SK-N-SH (cell line): ENCODE results near the gene LRRC36. TPM values are rescaled to one million over a fixed set of nuclear protein-coding genes. Genes with fewer than 3 reads are reported as not detected.

Source experiments
- CTCF ChIA-PET: fragments of 300-600, 350-600 bp; formaldehyde crosslinking; extraction: SDS; loops from one replicate; lab custom pipeline; 2021; lab: Yijun Ruan, JAX
- POLR2A ChIA-PET: fragments of 350-600 bp; sonication (Branson Sonifier 250); formaldehyde crosslinking; extraction: SDS; loops from one replicate; lab custom pipeline; 2020; ENCODE audit warnings: antibody characterized with exemption, inconsistent platforms; lab: Yijun Ruan, JAX
- DNase-seq: peaks from one replicate; pipeline ENCODE4 v3.0.0; 2012
- H2AFZ ChIP-seq: fragments of 200-600 bp; sonication (generic); 2 replicates; pipeline ENCODE4 v1.8.1; 2016; ENCODE audit warnings: antibody characterized with exemption, mild to moderate bottlenecking, low read depth
- H3F3A ChIP-seq: fragments of 200-600 bp; sonication (generic); replicated peaks from 2 replicates; pipeline ENCODE3; 2016; ENCODE audit warnings: antibody characterized with exemption, mild to moderate bottlenecking; ENCODE audit not compliant: insufficient read depth
- H3K27ac ChIP-seq, 2 experiments: fragments of 200-500 bp in 1 of 2; fragments of 200-600 bp in 1 of 2; sonication (Bioruptor generic) in 1 of 2; sonication (generic), shearing (Covaris generic) in 1 of 2; 2 replicates each; pipeline versions ENCODE4 v1.5.1 to v1.6.1; 2014 to 2016; ENCODE audit warnings: low read depth in 2 of 2, inconsistent platforms in 1 of 2, low read length in 1 of 2, mild to moderate bottlenecking in 1 of 2, mixed read lengths in 1 of 2
- H3K27me3 ChIP-seq: fragments of 200-600 bp; sonication (generic), shearing (Covaris generic); 2 replicates; pipeline ENCODE4 v1.6.1; 2016; ENCODE audit warnings: mixed run types; ENCODE audit not compliant: insufficient read depth
- H3K36me3 ChIP-seq, 2 experiments: fragments of 200-500 bp in 1 of 2; fragments of 200-600 bp in 1 of 2; sonication (Bioruptor generic) in 1 of 2; sonication (generic) in 1 of 2; replicated peaks in 1 of 2; 2 replicates each; pipeline versions ENCODE3 to v1.5.1; 2014 to 2016; ENCODE audit warnings: low read length in 1 of 2, mild to moderate bottlenecking in 1 of 2; ENCODE audit not compliant: insufficient read depth in 2 of 2, control insufficient read depth in 1 of 2
- H3K4me1 ChIP-seq, 2 experiments: fragments of 200-500 bp in 1 of 2; fragments of 200-600 bp in 1 of 2; sonication (Bioruptor generic) in 1 of 2; sonication (generic), shearing (Covaris generic) in 1 of 2; 2 replicates each; pipeline versions ENCODE4 v1.5.1 to v1.6.1; 2014 to 2016; ENCODE audit warnings: low read depth in 1 of 2, low read length in 1 of 2, mixed run types in 1 of 2; ENCODE audit not compliant: insufficient read depth in 2 of 2, control insufficient read depth in 1 of 2
- H3K4me2 ChIP-seq: fragments of 200-600 bp; sonication (generic), shearing (Covaris generic); 2 replicates; pipeline ENCODE4 v1.6.1; 2017; ENCODE audit warnings: mixed run types
- H3K4me3 ChIP-seq, 2 experiments: fragments of 200-500 bp in 1 of 2; fragments of 200-600 bp in 1 of 2; sonication (Bioruptor generic) in 1 of 2; sonication (generic), shearing (Covaris generic) in 1 of 2; 2 replicates each; pipeline versions ENCODE4 v1.5.1 to v1.8.1; 2014 to 2016; ENCODE audit warnings: low read depth in 2 of 2, inconsistent platforms in 1 of 2, low read length in 1 of 2, mild to moderate bottlenecking in 1 of 2, mixed read lengths in 1 of 2, moderate library complexity in 1 of 2
- H3K79me2 ChIP-seq: fragments of 200-600 bp; sonication (generic); 2 replicates; pipeline ENCODE4 v1.8.1; 2017; ENCODE audit warnings: mild to moderate bottlenecking; ENCODE audit not compliant: insufficient read depth
- H3K9ac ChIP-seq: fragments of 200-600 bp; sonication (generic); 2 replicates; pipeline ENCODE4 v1.6.1; 2017; ENCODE audit warnings: mixed run types
- H3K9me2 ChIP-seq: fragments of 200-600 bp; sonication (generic); 2 replicates; pipeline ENCODE4 v1.6.1; 2017; ENCODE audit warnings: mixed run types
- H3K9me3 ChIP-seq: fragments of 200-600 bp; sonication (generic); 2 replicates; pipeline ENCODE4 v1.6.1; 2017; ENCODE audit warnings: mixed run types, mild to moderate bottlenecking, moderate library complexity
- H4K20me1 ChIP-seq: fragments of 200-600 bp; sonication (generic); 2 replicates; pipeline ENCODE4 v1.6.1; 2017; ENCODE audit warnings: mild to moderate bottlenecking, mixed run types; ENCODE audit not compliant: insufficient read depth
- CTCF ChIP-seq: fragments of 200-600 bp; sonication (generic); IDR thresholded peaks from 2 replicates; pipeline ENCODE4 v1.6.1; 2017; ENCODE audit warnings: antibody characterized with exemption, mild to moderate bottlenecking, moderate library complexity
- ELF1 ChIP-seq: IDR thresholded peaks from 2 replicates; pipeline ENCODE4 v1.4.0; 2012
- FOSL2 ChIP-seq: IDR thresholded peaks from 2 replicates; pipeline ENCODE4 v1.4.0; 2012; ENCODE audit warnings: low read depth, mild to moderate bottlenecking, moderate library complexity, borderline replicate concordance
- FOXJ3 ChIP-seq: sonication (generic); formaldehyde crosslinking; IDR thresholded peaks from 2 replicates; pipeline ENCODE4 v1.5.1; 2020; ENCODE audit warnings: mild to moderate bottlenecking, missing genetic modification reagents
- GABPA ChIP-seq: IDR thresholded peaks from 2 replicates; pipeline ENCODE4 v1.4.0; 2012; ENCODE audit warnings: low read depth, mild to moderate bottlenecking
- GATA2 ChIP-seq: sonication (generic); formaldehyde crosslinking; IDR thresholded peaks from 2 replicates; pipeline ENCODE4 v1.5.0; 2020; ENCODE audit warnings: mild to moderate bottlenecking, missing genetic modification reagents
- JUND ChIP-seq: IDR thresholded peaks from 2 replicates; pipeline ENCODE4 v1.4.0; 2012
- MEF2A ChIP-seq: IDR thresholded peaks from 2 replicates; pipeline ENCODE4 v1.4.0; 2012; ENCODE audit warnings: low read depth, borderline replicate concordance
- NFIC ChIP-seq: IDR thresholded peaks from 2 replicates; pipeline ENCODE4 v1.4.0; 2012; ENCODE audit warnings: borderline replicate concordance
- NRF1 ChIP-seq: IDR thresholded peaks from 2 replicates; pipeline ENCODE4 v1.6.1; 2012; ENCODE audit warnings: low read depth, mild to moderate bottlenecking, low read length
- RCOR1 ChIP-seq: fragments of 150-350 bp; IDR thresholded peaks from 2 replicates; pipeline ENCODE4 v1.6.1; 2017; ENCODE audit warnings: antibody characterized with exemption, low read length
- RXRA ChIP-seq: IDR thresholded peaks from 2 replicates; pipeline ENCODE4 v1.4.0; 2012; ENCODE audit warnings: low read depth, mild to moderate bottlenecking, borderline replicate concordance
- SIN3A ChIP-seq: IDR thresholded peaks from 2 replicates; pipeline ENCODE4 v1.6.1; 2012; ENCODE audit warnings: low read depth, mild to moderate bottlenecking, low read length, moderate library complexity, borderline replicate concordance
- SMC3 ChIP-seq: IDR thresholded peaks from 2 replicates; pipeline ENCODE4 v1.6.1; 2012; ENCODE audit warnings: low read depth, low read length, improper control_type of control experiment
- TAF1 ChIP-seq: IDR thresholded peaks from 2 replicates; pipeline ENCODE4 v1.6.1; 2012; ENCODE audit warnings: low read depth, mild to moderate bottlenecking, low read length, moderate library complexity, borderline replicate concordance
- TCF12 ChIP-seq: IDR thresholded peaks from 2 replicates; pipeline ENCODE4 v1.4.0; 2012
- TEAD4 ChIP-seq: IDR thresholded peaks from 2 replicates; pipeline ENCODE4 v1.4.0; 2012; ENCODE audit warnings: mild to moderate bottlenecking, borderline replicate concordance; ENCODE audit not compliant: insufficient read depth
- WGBS: methylation state at CpG from one replicate; pipeline ENCODE4 v1.1.6; 2017; ENCODE audit warnings: low lambda C conversion rate; 5-methylcytosine and 5-hydroxymethylcytosine counted together
- polyA plus RNA-seq, 3 experiments: library from polyadenylated mRNA; depleted of rRNA; stranded (reverse); fragments of >200 nt; gene quantifications; 2 replicates each; pipeline ENCODE4 v1.2.3, GENCODE V29; 2012
- TF ChIP-seq, protein P1 (sequence below): fragments of 150-350 bp; IDR thresholded peaks from 2 replicates; pipeline ENCODE4 v1.6.1; 2017; ENCODE audit warnings: antibody characterized with exemption, low read length, low read depth, borderline replicate concordance
- TF ChIP-seq, protein P2 (sequence below): IDR thresholded peaks from 2 replicates; pipeline ENCODE4 v1.4.0; 2012; ENCODE audit warnings: low read depth, borderline replicate concordance
- TF ChIP-seq, protein P3 (sequence below): fragments of 150-350 bp; IDR thresholded peaks from 2 replicates; pipeline ENCODE4 v1.6.1; 2016; ENCODE audit warnings: mild to moderate bottlenecking, low read depth, low read length

Gene LRRC36
- polyA plus RNA-seq, 1 of the 3 experiments (the other 2 are of a cell fraction) = 0.92 TPM

DNA sequence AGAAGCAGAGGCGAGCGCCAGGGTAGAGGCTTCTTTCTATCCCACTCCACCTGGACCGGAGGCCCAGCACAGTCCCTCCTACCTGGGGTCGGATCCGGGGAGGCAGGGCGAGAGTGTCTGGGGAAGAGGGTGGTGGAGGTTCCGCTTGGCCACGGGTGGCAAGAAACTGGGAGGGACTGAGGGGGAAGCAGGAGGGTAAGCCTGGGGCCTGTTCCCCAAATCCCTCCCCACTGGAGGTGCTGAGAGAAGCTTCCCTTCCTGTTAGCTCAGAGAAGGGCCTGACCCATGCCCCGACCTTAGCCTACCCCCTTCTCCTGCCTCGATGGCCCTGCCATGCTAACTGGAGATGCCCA is 68.5 kb downstream of the LRRC36 start:
- ChIA-PET POLR2A (no interaction called here), CTCF (no interaction called here)
- H2AFZ ChIP-seq = no peak overlapping the region
- H3K79me2 ChIP-seq = no peaks in the 10 kb centered on the region
- no peak for DNase-seq
- H3K9me3 ChIP-seq = no peaks in the 10 kb centered on the region
- TF ChIP-seq, protein P1, sequence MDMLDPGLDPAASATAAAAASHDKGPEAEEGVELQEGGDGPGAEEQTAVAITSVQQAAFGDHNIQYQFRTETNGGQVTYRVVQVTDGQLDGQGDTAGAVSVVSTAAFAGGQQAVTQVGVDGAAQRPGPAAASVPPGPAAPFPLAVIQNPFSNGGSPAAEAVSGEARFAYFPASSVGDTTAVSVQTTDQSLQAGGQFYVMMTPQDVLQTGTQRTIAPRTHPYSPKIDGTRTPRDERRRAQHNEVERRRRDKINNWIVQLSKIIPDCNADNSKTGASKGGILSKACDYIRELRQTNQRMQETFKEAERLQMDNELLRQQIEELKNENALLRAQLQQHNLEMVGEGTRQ = no peak
- TF ChIP-seq, protein P2, sequence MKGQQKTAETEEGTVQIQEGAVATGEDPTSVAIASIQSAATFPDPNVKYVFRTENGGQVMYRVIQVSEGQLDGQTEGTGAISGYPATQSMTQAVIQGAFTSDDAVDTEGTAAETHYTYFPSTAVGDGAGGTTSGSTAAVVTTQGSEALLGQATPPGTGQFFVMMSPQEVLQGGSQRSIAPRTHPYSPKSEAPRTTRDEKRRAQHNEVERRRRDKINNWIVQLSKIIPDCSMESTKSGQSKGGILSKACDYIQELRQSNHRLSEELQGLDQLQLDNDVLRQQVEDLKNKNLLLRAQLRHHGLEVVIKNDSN = no peak
- TF ChIP-seq ELF1 (no peak), SIN3A (no peak), SMC3 (no peak), RCOR1 (no peak), NFIC (no peak), FOXJ3 (CRISPR knock-in tag) (no peak), FOSL2 (no peak), GATA2 (CRISPR knock-in tag) (no peak), MEF2A (no peak), JUND (no peak), RXRA (no peak), CTCF (no peak), TCF12 (no peak), GABPA (no peak), TAF1 (no peak), NRF1 (no peak), TEAD4 (no peak)
- TF ChIP-seq, protein P3, sequence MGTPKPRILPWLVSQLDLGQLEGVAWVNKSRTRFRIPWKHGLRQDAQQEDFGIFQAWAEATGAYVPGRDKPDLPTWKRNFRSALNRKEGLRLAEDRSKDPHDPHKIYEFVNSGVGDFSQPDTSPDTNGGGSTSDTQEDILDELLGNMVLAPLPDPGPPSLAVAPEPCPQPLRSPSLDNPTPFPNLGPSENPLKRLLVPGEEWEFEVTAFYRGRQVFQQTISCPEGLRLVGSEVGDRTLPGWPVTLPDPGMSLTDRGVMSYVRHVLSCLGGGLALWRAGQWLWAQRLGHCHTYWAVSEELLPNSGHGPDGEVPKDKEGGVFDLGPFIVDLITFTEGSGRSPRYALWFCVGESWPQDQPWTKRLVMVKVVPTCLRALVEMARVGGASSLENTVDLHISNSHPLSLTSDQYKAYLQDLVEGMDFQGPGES = no peak
- H4K20me1 ChIP-seq = no peaks in the 10 kb centered on the region
- H3K9me2 ChIP-seq = no peaks in the 10 kb centered on the region
- 94% methylated on average over 8 of the region's 10 CpGs for WGBS
- H3K4me3 ChIP-seq = no peak overlapping the region
- no peak overlapping the region for H3K4me2 ChIP-seq
- no peaks in the 10 kb centered on the region for H3K36me3 ChIP-seq
- H3K27me3 ChIP-seq = no peaks in the 10 kb centered on the region
- H3K4me1 ChIP-seq = peaks cover 10 to 60% of the 10 kb centered on the region in 2 experiments; a peak in 2 of 4 replicates
- H3K27ac ChIP-seq = peak overlapping the region in 1 of 2 experiments; percentile 51; a peak in 2 of 4 replicates
- H3F3A ChIP-seq = peaks cover 5% of the 10 kb centered on the region
- H3K9ac ChIP-seq = no peak overlapping the region
